NT2/D1 (cell line): Measurements from ENCODE around the gene GPC6.

Experiments used
- DNase-seq: peaks from one replicate; pipeline ENCODE4 v3.0.0-alpha.2; 2011; ENCODE audit warnings: low read depth, low spot score
- H3K27me3 ChIP-seq: 2 replicates; pipeline ENCODE4 v1.6.0; 2011; ENCODE audit warnings: mild to moderate bottlenecking; ENCODE audit not compliant: insufficient read length, insufficient read depth
- H3K36me3 ChIP-seq: 2 replicates; pipeline ENCODE4 v1.6.1; 2011; ENCODE audit warnings: mild to moderate bottlenecking, low read length, mixed read lengths; ENCODE audit not compliant: insufficient read depth, insufficient read length
- H3K4me1 ChIP-seq: 2 replicates; pipeline ENCODE4 v1.5.1; 2011; ENCODE audit not compliant: insufficient read depth, insufficient read length
- H3K4me3 ChIP-seq: 2 replicates; pipeline ENCODE4 v1.5.1; 2011; ENCODE audit warnings: low read depth; ENCODE audit not compliant: insufficient read length
- H3K9ac ChIP-seq: 2 replicates; pipeline ENCODE4 v1.6.0; 2011; ENCODE audit warnings: low read depth; ENCODE audit not compliant: insufficient read length
- H3K9me3 ChIP-seq: 2 replicates; pipeline ENCODE4 v1.5.1; 2011; ENCODE audit warnings: mild to moderate bottlenecking, low read length; ENCODE audit not compliant: insufficient read depth
- SUZ12 ChIP-seq: IDR thresholded peaks from 2 replicates; pipeline ENCODE4 v1.6.1; 2011; ENCODE audit not compliant: insufficient read length, insufficient read depth; ENCODE audit errors: extremely low read depth
- YY1 ChIP-seq: IDR thresholded peaks from 2 replicates; pipeline ENCODE4 v1.6.1; 2011; ENCODE audit not compliant: insufficient read length, insufficient read depth
- ZNF274 ChIP-seq: IDR thresholded peaks from 2 replicates; pipeline ENCODE4 v1.6.1; 2011; ENCODE audit warnings: mild to moderate bottlenecking, low read depth, low read length

The GPC6 gene

GRCh38 chr13:94093652-94094315, 867.2 kb downstream of the GPC6 start:
- Histone ChIP-seq H3K9me3 (no peaks in the 10 kb centered on the region), H3K36me3 (no peaks in the 10 kb centered on the region), H3K27me3 (no peaks in the 10 kb centered on the region), H3K4me1 (no peaks in the 10 kb centered on the region), H3K9ac (no peak overlapping the region), H3K4me3 (no peak overlapping the region)
- DNase-seq: no peak
- TF ChIP-seq ZNF274 (no peak), YY1 (no peak), SUZ12 (no peak)

DNA sequence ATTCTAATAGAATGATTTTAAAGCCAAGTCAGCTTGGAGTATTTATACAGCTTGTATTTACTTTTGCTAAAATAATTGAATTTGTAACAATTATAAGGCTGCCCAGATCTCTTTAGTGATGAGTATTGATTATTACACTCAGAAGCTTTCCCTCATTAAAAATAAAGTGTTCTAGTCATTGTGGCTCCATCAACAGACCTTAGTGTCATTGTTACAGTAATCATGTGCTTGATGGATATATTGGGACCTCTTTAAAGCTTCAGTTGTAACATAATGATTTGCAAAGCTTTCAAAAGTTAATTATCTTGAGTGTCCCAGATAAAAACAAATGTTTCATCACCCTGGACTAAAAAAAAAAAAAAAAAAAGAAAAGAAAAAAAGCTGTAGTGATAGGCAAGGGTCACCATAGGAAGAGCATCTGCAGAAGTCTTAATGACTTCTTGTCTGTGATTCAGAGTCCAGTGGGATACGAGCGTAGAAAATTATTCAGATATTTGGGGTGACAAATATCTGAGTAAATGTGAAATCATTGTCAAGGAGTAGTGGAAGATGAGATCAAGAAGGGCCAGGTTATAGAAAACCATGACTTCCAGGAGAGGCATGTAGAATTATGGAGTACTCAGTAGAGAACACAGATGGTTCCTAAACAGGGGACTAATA, 883.2 kb downstream of the GPC6 start:
- TF ChIP-seq ZNF274: no peak
- TF ChIP-seq YY1: no peak
- TF ChIP-seq SUZ12: no peak
- DNase-seq: no peak
- Histone ChIP-seq H3K4me1 (no peaks in the 10 kb centered on the region), H3K9ac (no peak overlapping the region), H3K9me3 (no peaks in the 10 kb centered on the region), H3K36me3 (no peaks in the 10 kb centered on the region), H3K27me3 (no peaks in the 10 kb centered on the region), H3K4me3 (no peak overlapping the region)

DNA sequence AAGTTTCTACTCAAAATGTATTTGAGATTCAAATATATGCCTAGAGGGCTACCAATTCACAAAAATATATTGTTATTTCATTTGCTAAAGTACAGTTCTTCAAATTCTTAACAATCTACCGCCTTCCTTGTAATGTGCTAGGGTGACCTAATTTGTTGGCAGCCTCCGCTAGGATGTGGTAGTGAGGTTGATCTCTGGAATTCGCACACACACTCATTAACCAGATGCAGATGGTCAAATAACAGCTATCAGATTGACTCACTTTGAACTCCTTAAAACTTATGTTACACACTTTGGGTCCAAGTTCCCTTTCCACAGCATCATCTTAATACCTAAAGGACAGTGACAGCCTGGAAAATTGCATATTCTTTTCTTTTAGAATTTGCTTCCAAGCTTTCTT, 885.6 kb downstream of the GPC6 start:
- Histone ChIP-seq H3K9me3 (no peaks in the 10 kb centered on the region), H3K36me3 (no peaks in the 10 kb centered on the region), H3K4me1 (no peaks in the 10 kb centered on the region), H3K27me3 (no peaks in the 10 kb centered on the region), H3K4me3 (no peak overlapping the region), H3K9ac (no peak overlapping the region)
- no peak for DNase-seq
- no peak for TF ChIP-seq SUZ12
- no peak for TF ChIP-seq ZNF274
- TF ChIP-seq YY1: no peak

DNA sequence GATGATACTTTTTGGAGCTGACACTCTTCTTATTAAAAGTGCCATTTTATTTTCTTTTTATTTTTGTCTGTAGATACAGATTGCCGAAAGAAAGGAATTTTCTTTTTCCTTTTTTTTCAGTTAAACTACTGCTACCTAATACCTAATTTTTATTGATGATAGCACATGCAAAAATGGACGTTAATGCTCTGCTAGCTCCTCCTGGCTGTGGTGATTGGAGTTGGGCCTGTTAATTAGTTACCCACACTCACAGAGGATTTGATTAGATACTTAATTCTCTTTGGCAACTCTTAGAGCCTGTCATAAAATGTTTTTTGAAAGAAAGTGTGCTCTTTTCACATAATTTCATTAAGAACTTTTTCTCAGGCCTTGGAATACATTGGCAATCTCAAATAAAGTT, 886.1 kb downstream of the GPC6 start:
- H3K4me3 ChIP-seq: no peak overlapping the region
- H3K27me3 ChIP-seq: no peaks in the 10 kb centered on the region
- TF ChIP-seq YY1 (no peak), SUZ12 (no peak), ZNF274 (no peak)
- no peak overlapping the region for H3K9ac ChIP-seq
- DNase-seq: no peak
- no peaks in the 10 kb centered on the region for H3K4me1 ChIP-seq
- H3K9me3 ChIP-seq: no peaks in the 10 kb centered on the region
- no peaks in the 10 kb centered on the region for H3K36me3 ChIP-seq

DNA sequence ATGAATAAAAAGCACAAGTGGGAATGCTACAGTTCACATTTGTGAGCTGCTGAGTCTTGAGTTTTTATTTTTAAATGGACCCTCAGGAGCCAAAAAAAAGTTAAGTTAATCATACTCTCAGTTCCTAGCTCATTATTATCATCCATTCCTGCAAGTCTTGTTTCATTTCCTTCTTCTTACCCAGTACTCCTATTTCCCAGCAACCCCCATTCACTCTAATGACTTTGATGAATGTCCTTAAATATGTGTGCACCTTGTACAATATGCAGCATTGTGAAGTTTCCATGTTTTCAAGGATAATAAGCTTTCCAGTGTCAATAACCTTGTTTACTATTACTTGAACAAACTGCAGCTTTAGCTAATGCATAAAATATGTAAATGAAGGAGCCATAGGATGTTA, 886.6 kb downstream of the GPC6 start:
- no peaks in the 10 kb centered on the region for H3K9me3 ChIP-seq
- no peak for DNase-seq
- H3K9ac ChIP-seq: no peak overlapping the region
- no peak overlapping the region for H3K4me3 ChIP-seq
- H3K36me3 ChIP-seq: no peaks in the 10 kb centered on the region
- no peaks in the 10 kb centered on the region for H3K4me1 ChIP-seq
- TF ChIP-seq ZNF274: no peak
- TF ChIP-seq SUZ12: no peak
- no peak for TF ChIP-seq YY1
- H3K27me3 ChIP-seq: no peaks in the 10 kb centered on the region

- H3K36me3 ChIP-seq: no peaks in the 10 kb centered on the region
- no peaks in the 10 kb centered on the region for H3K27me3 ChIP-seq
- TF ChIP-seq YY1: no peak
- no peak for TF ChIP-seq ZNF274
- TF ChIP-seq SUZ12: no peak
- no peak overlapping the region for H3K4me3 ChIP-seq
- H3K4me1 ChIP-seq: no peaks in the 10 kb centered on the region
- no peak for DNase-seq
- no peak overlapping the region for H3K9ac ChIP-seq
- no peaks in the 10 kb centered on the region for H3K9me3 ChIP-seq
These were observed 887.6 kb downstream of the GPC6 start for GRCh38 chr13:94114166-94114565.

GRCh38 chr13:94115054-94115453, 888.4 kb downstream of the GPC6 start:
- H3K9ac ChIP-seq: no peak overlapping the region

More at GRCh38 chr13:94115054-94115453, 888.4 kb downstream of the GPC6 start:
- Histone ChIP-seq H3K4me3 (no peak overlapping the region), H3K9me3 (no peaks in the 10 kb centered on the region), H3K27me3 (no peaks in the 10 kb centered on the region), H3K4me1 (no peaks in the 10 kb centered on the region), H3K36me3 (no peaks in the 10 kb centered on the region)
- no peak for TF ChIP-seq YY1
- TF ChIP-seq ZNF274: no peak
- no peak for TF ChIP-seq SUZ12
- no peak for DNase-seq
